Right atrium auricular region (tissue), 2 donors: ENCODE data around the gene DMWD. TPM values are rescaled to one million over a fixed set of nuclear protein-coding genes. Genes with fewer than 3 reads are reported as not detected.

Experiments
- DNase-seq: peaks from one replicate; pipeline ENCODE4 v3.0.0-alpha.2; 2019; ENCODE audit warnings: low spot score
- H3K27ac ChIP-seq, 2 donors: fragments of 200-600 bp; sonication (generic); 1 replicate in 1 of 2; 2 replicates in 1 of 2; pipeline ENCODE4 v1.5.1; 2016 to 2019
- H3K27me3 ChIP-seq, 2 donors: fragments of 200-600 bp; sonication (generic); one replicate each; pipeline versions ENCODE4 v1.5.1 to v1.6.0; 2017 to 2019
- H3K36me3 ChIP-seq: fragments of 200-600 bp; sonication (generic); one replicate; pipeline ENCODE4 v1.5.1; 2016
- H3K4me1 ChIP-seq, 2 donors: fragments of 200-600 bp; sonication (generic); one replicate each; pipeline versions ENCODE4 v1.5.1 to v1.6.0; 2017 to 2019
- H3K4me3 ChIP-seq, 2 donors: fragments of 200-600 bp; sonication (generic); 1 replicate in 1 of 2; 2 replicates in 1 of 2; pipeline ENCODE4 v1.5.1; 2017 to 2019; ENCODE audit warnings: mild to moderate bottlenecking in 1 of 2, moderate library complexity in 1 of 2
- H3K9me3 ChIP-seq, 2 donors: fragments of 200-600 bp; sonication (generic); one replicate each; pipeline ENCODE4 v1.5.1; 2019
- CTCF ChIP-seq, 2 donors: fragments of 200-600 bp; sonication (generic); IDR thresholded peaks; one replicate each; pipeline ENCODE4 v1.5.1; 2019; ENCODE audit warnings: antibody characterized with exemption in 2 of 2
- total RNA-seq, 2 donors: library from RNA; depleted of rRNA; stranded (reverse); fragments of >200 nt; gene quantifications; one replicate each; pipeline ENCODE4 v1.1.0, GENCODE V29; 2016

Gene DMWD
- total RNA-seq, 2 donors from 2014 or later = 41.5 to 55.9 TPM

- peak; percentile 76 for DNase-seq
- Histone ChIP-seq H3K27me3 (no peaks in the 10 kb centered on the region), H3K36me3 (peaks cover 36% of the 10 kb centered on the region), H3K27ac (peak overlapping the region; percentile 93 to 95), H3K4me3 (peak overlapping the region in 1 of 2 donors; percentile 71), H3K9me3 (no peaks in the 10 kb centered on the region), H3K4me1 (peaks cover 0 to 60% of the 10 kb centered on the region in 2 donors)
- TF ChIP-seq CTCF (IDR thresholded peaks at IDR 0.05) = peak; percentile 26 to 62
These were observed 13.2 kb downstream of the DMWD start for GRCh38 chr19:45779231-45780145.

GRCh38 chr19:45778010-45778661 lies 14.5 kb downstream of the DMWD start:
- H3K36me3 ChIP-seq = peaks cover 36% of the 10 kb centered on the region
- no peak overlapping the region for H3K4me3 ChIP-seq
- no peaks in the 10 kb centered on the region for H3K27me3 ChIP-seq
- no peaks in the 10 kb centered on the region for H3K9me3 ChIP-seq
- no peak for TF ChIP-seq CTCF (IDR thresholded peaks at IDR 0.05)
- DNase-seq = no peak
- H3K4me1 ChIP-seq = peaks cover 0 to 47% of the 10 kb centered on the region in 2 donors
- H3K27ac ChIP-seq = no peak overlapping the region

GRCh38 chr19:45777395-45777961 lies 15.2 kb downstream of the DMWD start:
- no peaks in the 10 kb centered on the region for H3K27me3 ChIP-seq

GRCh38 chr19:45774765-45775164 lies 17.9 kb downstream of the DMWD start:
- Histone ChIP-seq H3K4me1 (peaks cover 0 to 29% of the 10 kb centered on the region in 2 donors), H3K27me3 (no peaks in the 10 kb centered on the region)

More at GRCh38 chr19:45777395-45777961, 15.2 kb downstream of the DMWD start:
- Histone ChIP-seq H3K27ac (no peak overlapping the region), H3K4me1 (peaks cover 0 to 40% of the 10 kb centered on the region in 2 donors), H3K9me3 (no peaks in the 10 kb centered on the region), H3K4me3 (no peak overlapping the region), H3K36me3 (peaks cover 36% of the 10 kb centered on the region)
- no peak for DNase-seq
- no peak for TF ChIP-seq CTCF (IDR thresholded peaks at IDR 0.05)

GRCh38 chr19:45773384-45773783 lies 19.3 kb downstream of the DMWD start:
- Histone ChIP-seq H3K4me1 (peaks cover 0 to 19% of the 10 kb centered on the region in 2 donors), H3K9me3 (no peaks in the 10 kb centered on the region), H3K27me3 (no peaks in the 10 kb centered on the region), H3K27ac (no peak overlapping the region), H3K4me3 (no peak overlapping the region), H3K36me3 (peaks cover 34% of the 10 kb centered on the region)
- no peak for TF ChIP-seq CTCF (IDR thresholded peaks at IDR 0.05)
- DNase-seq = no peak

More at GRCh38 chr19:45774765-45775164, 17.9 kb downstream of the DMWD start:
- no peak overlapping the region for H3K4me3 ChIP-seq
- no peak overlapping the region for H3K27ac ChIP-seq
- DNase-seq = no peak
- no peaks in the 10 kb centered on the region for H3K9me3 ChIP-seq
- peaks cover 42% of the 10 kb centered on the region for H3K36me3 ChIP-seq
- no peak for TF ChIP-seq CTCF (IDR thresholded peaks at IDR 0.05)
